A673 (cell line): ENCODE results near the gene NFATC1.

Experiments used
- CTCF ChIP-seq: fragments of 300-800, 200-600 bp; sonication (generic); conservative IDR thresholded peaks from 2 replicates; pipeline ENCODE4 v1.5.1; 2017; ENCODE audit warnings: low read depth, mild to moderate bottlenecking, antibody characterized with exemption, low read length, moderate library complexity, mixed read lengths
- EZH2 ChIP-seq: fragments of 200-600 bp; sonication (generic); IDR thresholded peaks from 2 replicates; pipeline ENCODE4 v1.6.1; 2017; ENCODE audit warnings: borderline replicate concordance, low read depth, mild to moderate bottlenecking, mixed read lengths, antibody characterized with exemption, low read length; ENCODE audit not compliant: poor library complexity, severe bottlenecking

GRCh38 chr18:79354350-79354749 lies 41.4 kb upstream of the NFATC1 start:
- no peak for TF ChIP-seq EZH2
- no peak for TF ChIP-seq CTCF
